HG02798 (cell line): ENCODE measurements around the gene ZEB2.

ENCODE experiments used
- ATAC-seq: cut with Tn5 transposase; IDR thresholded peaks from one replicate; pipeline ENCODE4 v1.9.1; 2021; ENCODE audit warnings: mild to moderate bottlenecking; ENCODE audit not compliant: unreplicated experiment, poor library complexity

ZEB2 gene

GRCh38 chr2:144402251-144402650 is 117.7 kb downstream of the ZEB2 start:
- ATAC-seq = no peak

GRCh38 chr2:144401036-144401435 is 118.9 kb downstream of the ZEB2 start:
- ATAC-seq = no peak

DNA sequence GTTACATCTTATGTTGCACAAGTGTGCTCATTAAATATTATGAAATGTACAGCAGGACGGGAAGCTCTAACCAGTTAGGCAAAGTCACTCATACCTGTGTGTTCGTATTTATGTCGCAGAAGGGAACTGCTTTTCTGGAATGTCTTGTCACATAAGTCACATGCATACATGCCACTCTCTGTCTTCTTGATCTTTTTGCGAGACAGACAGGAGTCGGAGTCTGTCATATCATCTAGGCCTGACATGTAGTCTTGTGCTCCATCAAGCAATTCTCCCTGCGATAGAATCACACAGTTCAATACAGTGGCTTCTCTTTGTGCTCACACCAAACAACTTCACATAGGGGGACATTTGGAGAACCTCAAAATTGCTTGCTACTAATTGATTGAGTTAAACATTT is 123.6 kb downstream of the ZEB2 start:
- no peak for ATAC-seq

- ATAC-seq = no peak
These were observed 129.4 kb downstream of the ZEB2 start for GRCh38 chr2:144390424-144391020.

DNA sequence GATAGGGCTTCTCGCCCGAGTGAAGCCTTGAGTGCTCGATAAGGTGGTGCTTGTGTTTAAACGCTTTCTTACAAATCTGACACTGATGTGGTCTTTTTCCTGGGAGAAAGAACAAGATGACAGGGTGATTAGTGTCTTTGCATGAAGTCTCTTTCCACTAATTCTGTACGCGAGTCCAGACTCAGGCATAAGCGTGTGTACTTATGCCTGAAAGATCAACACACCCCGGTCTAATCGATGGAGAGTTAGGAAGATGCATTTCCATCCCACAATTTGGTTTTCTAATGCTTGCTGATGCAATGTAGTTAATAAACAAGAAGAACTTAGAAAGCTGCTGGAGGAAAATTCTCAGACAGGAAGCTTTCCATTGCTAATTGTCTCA is 130.0 kb downstream of the ZEB2 start:
- no peak for ATAC-seq

DNA sequence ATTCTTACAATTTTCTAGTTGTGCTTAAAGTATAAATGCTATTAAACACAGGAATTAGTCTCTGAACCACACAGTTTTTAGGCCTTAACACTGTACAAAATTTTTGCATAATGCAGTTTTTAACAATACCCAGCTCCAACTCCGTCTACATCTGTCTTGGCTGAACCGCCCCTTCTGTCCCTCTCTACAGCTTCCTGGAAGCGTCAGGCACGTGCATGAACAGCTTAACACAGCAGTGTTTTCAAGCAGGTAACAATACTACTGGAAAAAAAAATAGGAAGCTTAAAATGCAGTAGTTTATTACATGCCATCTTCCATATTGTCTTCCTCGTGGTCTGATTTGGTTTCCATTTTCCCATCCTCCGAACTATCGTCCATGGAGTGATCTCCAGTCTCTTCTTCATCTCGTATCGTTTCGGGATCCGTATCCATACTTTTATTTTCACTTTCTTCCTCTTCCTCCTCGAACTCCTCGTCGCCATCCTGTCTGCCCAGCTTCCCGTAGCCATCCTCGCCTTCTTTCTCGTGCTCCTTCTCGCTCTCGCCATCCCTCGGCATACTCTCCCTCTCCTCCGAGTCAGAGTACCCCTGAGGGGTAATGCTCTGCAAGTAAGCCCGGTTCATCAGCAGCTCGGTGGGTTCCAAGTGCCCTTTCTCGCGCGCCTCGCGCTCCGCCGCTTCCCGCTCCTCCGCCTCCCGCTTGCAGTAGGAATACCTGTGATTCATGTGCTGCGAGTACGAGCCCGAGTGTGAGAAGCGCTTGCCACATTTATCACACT is 130.6 kb downstream of the ZEB2 start:
- ATAC-seq = no peak

DNA sequence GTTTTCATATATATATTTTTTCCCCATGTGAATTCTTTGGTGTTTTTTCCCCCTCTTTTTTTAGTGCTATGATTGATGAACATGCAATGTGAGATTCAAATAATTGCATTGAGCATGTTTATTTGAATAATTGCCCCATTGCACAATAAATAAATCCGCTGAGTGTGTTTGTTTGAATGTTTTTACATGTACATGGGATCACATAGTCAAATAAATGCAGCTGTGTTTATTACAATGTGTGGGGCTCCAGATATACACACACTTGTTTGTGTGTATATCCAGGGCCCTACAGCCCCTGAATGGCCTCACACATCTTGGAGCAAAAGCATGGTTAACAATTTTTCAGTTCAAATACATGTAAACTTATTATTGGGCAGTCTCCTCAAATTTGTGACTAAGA is 134.5 kb downstream of the ZEB2 start:
- no peak for ATAC-seq

- ATAC-seq = no peak
These were observed 136.3 kb downstream of the ZEB2 start for GRCh38 chr2:144383571-144384100.

DNA sequence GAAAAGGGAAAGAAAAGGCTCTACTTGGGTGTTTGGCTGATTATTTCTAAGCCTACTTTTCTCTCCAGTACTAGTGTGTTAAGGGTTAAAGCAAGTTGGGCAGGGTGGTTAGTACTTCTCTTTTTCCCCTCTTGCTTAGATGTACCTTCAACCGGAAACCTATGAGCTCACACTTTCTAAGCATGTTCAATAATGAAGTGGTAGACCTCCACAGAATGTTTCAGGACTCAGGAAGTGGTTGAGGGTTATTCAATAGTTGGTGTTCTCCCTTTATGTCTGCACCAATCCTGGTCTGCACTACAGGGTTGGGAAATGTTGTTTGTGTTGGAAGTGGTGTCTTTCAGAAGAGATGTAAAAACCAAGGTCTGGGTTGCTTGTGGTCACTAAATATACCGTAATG is 137.1 kb downstream of the ZEB2 start:
- ATAC-seq = peak; percentile 97

DNA sequence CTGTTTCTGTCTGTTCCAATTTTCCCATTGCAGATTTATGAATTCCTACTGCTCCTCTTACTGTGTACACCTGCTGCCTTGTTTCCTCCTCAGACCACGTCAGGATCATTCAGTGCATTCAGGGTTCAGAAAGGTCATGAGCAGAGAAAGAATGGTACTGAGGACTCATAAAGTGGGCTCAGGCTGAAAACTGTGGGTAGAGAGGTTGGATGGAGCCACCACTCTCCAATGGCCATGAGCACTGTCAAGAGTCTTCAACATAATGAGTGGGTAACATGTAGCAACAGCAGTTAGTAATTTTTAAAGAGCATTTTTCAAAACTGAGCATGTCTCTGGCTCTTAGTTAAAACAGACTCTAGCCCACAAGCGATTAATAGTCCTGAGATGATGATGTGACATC is 138.2 kb downstream of the ZEB2 start:
- no peak for ATAC-seq

- no peak for ATAC-seq
These were observed 140.0 kb downstream of the ZEB2 start for GRCh38 chr2:144379851-144380311.

DNA sequence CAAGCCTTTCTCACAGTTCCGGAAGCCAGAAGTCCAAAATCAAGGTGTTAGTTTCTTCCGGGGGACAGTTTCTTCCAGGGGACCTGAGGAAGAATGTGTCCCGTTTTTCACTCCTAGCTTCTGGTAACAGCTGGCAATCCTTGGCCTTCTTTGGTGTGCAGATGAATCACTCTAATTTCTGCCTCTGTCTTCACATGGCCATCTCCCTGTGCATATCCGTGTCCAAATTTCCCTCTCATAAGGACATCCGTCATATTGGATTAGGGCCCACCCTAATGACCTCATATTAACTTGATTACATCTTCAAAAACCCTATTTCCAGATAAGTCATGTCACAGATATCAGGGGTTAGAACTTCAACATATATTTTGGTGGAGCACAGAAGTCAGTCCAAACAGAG is 141.4 kb downstream of the ZEB2 start:
- ATAC-seq = no peak

DNA sequence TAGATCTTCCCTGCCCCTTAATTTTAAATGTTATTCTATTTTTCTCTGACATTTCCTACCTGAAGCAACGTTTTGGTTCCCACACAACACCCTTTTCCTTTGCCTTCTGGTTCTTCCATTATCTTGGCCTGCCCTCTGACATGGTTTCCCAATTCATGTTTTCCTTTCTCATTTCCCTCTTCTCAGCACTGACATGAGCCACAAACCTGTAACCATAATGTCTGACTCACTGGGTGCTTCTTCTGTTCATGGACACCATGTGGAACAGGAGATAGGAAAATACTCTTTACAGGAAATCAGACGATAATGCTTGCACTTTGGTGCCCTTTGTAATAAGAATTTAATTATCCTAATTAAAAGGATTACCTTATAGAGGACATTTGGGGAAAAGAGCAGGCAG is 142.0 kb downstream of the ZEB2 start:
- ATAC-seq = no peak

DNA sequence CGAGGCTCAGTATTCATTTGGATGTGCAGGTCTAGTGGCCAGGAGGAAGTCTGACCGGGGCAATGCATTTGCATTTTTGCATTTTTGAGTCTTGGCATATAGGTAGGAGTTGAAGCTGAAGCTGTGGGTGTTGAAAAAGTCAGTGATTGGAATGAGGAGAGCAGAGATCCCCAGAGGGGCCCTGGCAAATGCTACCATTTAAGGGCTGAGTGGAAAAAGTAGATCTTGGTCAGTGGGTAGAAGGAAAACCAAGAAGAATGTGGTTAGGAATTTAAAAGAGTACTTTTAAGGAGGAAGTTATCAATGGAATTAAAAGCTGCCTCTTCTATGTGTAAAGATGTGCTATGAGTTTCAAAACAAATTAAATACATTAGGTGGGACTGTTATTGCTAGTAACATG is 143.0 kb downstream of the ZEB2 start:
- no peak for ATAC-seq

GRCh38 chr2:144376460-144376859 is 143.5 kb downstream of the ZEB2 start:
- ATAC-seq = no peak

GRCh38 chr2:144374163-144374661 is 145.7 kb downstream of the ZEB2 start:
- peak; percentile 63 for ATAC-seq

DNA sequence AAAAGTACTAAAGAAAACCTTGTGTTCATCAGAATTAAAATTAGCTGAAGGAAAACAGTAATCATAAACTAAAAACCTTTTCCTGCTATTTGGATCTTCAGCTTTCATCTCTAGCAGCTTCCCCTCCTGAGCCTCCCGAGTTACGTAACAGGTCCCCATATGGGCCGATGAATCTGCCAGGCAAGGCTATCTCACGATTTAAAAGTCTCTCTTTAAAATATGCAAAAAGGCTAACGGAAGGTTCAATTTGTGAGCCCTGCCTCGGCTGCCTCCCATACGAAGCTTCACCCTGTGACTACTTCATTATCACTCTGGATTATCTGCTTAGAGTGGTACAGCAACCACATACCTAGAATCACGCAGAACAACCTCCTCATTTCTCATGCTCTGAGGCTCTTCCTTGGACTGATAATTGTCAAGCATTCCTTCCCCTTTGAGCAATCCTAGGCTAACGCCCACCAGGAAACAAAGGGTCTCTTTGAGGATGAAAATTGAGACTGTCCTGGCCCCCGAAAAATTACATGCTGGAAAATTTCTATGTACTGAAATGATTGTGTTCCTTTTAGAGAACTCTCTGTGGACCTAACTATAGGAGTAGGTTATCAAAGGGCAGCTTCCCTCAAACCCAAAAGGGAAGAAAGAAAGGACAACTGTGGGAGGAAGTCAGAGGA is 147.4 kb downstream of the ZEB2 start:
- no peak for ATAC-seq

- no peak for ATAC-seq
These were observed 148.9 kb downstream of the ZEB2 start for GRCh38 chr2:144370937-144371584.

- ATAC-seq = no peak
These were observed 150.5 kb downstream of the ZEB2 start for GRCh38 chr2:144369416-144369815.

- no peak for ATAC-seq
These were observed 153.0 kb downstream of the ZEB2 start for GRCh38 chr2:144366825-144367429.
